PC-3 (cell line): Measurements from ENCODE around the gene GPR143. TPM values are rescaled to one million over a fixed set of nuclear protein-coding genes. Genes with fewer than 3 reads are reported as not detected.

Experiments used
- ATAC-seq: fragments of 200-7000 bp; cut with Tn5 transposase; 2 replicates; pipeline ENCODE4 v1.9.1; 2020; ENCODE audit warnings: mild to moderate bottlenecking, moderate library complexity
- BruUV-seq: library from RNA; stranded (reverse); fragments of 400-500 nt; replicated peaks from 2 replicates; lab custom pipeline; 2021; lab: Mats Ljungman, UMichigan
- CTCF ChIA-PET: fragments of 300-600 bp; sonication (Branson Sonifier 250); formaldehyde crosslinking; loops from one replicate; lab custom pipeline; 2022; ENCODE audit warnings: antibody characterized with exemption; lab: Charles Lee
- POLR2A ChIA-PET: fragments of 300-600 bp; sonication (Branson Sonifier 250); formaldehyde crosslinking; loops from one replicate; lab custom pipeline; 2022; ENCODE audit warnings: antibody characterized with exemption; ENCODE audit not compliant: unreplicated experiment; lab: Charles Lee
- DNase-seq: peaks from one replicate; pipeline ENCODE4 v3.0.0-alpha.2; 2015
- H2AFZ ChIP-seq: fragments of 300-600 bp; sonication (generic); 2 replicates; pipeline ENCODE4 v1.6.0; 2016; ENCODE audit warnings: antibody characterized with exemption, low read length
- H3F3A ChIP-seq: fragments of 300-600 bp; sonication (generic); one replicate; pipeline ENCODE4 v1.6.0; 2017; ENCODE audit warnings: antibody characterized with exemption, low read length, control low read depth, mild to moderate bottlenecking; ENCODE audit not compliant: unreplicated experiment
- H3K27ac ChIP-seq: fragments of 300-600 bp; sonication (generic); 2 replicates; pipeline ENCODE4 v1.5.1; 2016; ENCODE audit warnings: mild to moderate bottlenecking, low read length
- H3K27me3 ChIP-seq: fragments of 300-600 bp; sonication (generic); 2 replicates; pipeline ENCODE4 v1.6.1; 2016; ENCODE audit warnings: low read length, mixed read lengths
- H3K36me3 ChIP-seq: fragments of 300-600 bp; sonication (generic); 2 replicates; pipeline ENCODE4 v1.6.1; 2016; ENCODE audit warnings: low read depth, mixed run types, low read length, mixed read lengths
- H3K4me1 ChIP-seq: fragments of 300-600 bp; sonication (generic); 2 replicates; pipeline ENCODE4 v1.5.1; 2016; ENCODE audit warnings: low read length; ENCODE audit not compliant: insufficient read depth
- H3K4me2 ChIP-seq: fragments of 300-600 bp; sonication (generic); 2 replicates; pipeline ENCODE4 v1.6.0; 2016; ENCODE audit warnings: low read length
- H3K4me3 ChIP-seq: fragments of 300-600 bp; sonication (generic); 2 replicates; pipeline ENCODE4 v1.5.1; 2016; ENCODE audit warnings: mild to moderate bottlenecking, low read length, mixed read lengths
- H3K79me2 ChIP-seq: fragments of 300-600 bp; sonication (generic); 2 replicates; pipeline ENCODE4 v1.6.1; 2017; ENCODE audit warnings: low read length, mixed read lengths
- H3K9ac ChIP-seq: fragments of 300-600 bp; sonication (generic); 2 replicates; pipeline ENCODE4 v1.6.0; 2016; ENCODE audit warnings: mild to moderate bottlenecking, low read length
- H3K9me2 ChIP-seq: fragments of 300-600 bp; sonication (generic); replicated peaks from 2 replicates; pipeline ENCODE4 v1.6.1; 2016; ENCODE audit warnings: mixed run types, low read length, mixed read lengths
- H3K9me3 ChIP-seq: fragments of 300-600 bp; sonication (generic); 2 replicates; pipeline ENCODE4 v1.6.1; 2016; ENCODE audit warnings: low read length, mixed read lengths
- H4K20me1 ChIP-seq: fragments of 300-600 bp; sonication (generic); 2 replicates; pipeline ENCODE4 v1.6.1; 2016; ENCODE audit warnings: low read length, mixed read lengths
- CTCF ChIP-seq: fragments of 300-600 bp; sonication (generic); conservative IDR thresholded peaks from 2 replicates; pipeline ENCODE4 v1.5.1; 2017; ENCODE audit warnings: antibody characterized with exemption, low read depth, mild to moderate bottlenecking, low read length
- EZH2 ChIP-seq: fragments of 300-600 bp; sonication (generic); IDR thresholded peaks from one replicate; pipeline ENCODE4 v1.6.1; 2017; ENCODE audit warnings: antibody characterized with exemption, mild to moderate bottlenecking, low read length; ENCODE audit not compliant: unreplicated experiment
- EZH2phosphoT487 ChIP-seq: fragments of 300-600 bp; sonication (generic); IDR thresholded peaks from 2 replicates; pipeline ENCODE4 v1.6.1; 2018; ENCODE audit warnings: mild to moderate bottlenecking, antibody characterized with exemption, low read length, borderline replicate concordance
- intact Hi-C: fragments of 100-400 bp; cut with micrococcal nuclease; formaldehyde crosslinking; loops from 2 replicates; pipeline ENCODE4 v1.9.0; 2023
- total RNA-seq: library from RNA; depleted of rRNA; stranded (reverse); fragments of >200 nt; gene quantifications from 2 replicates; pipeline ENCODE4 v1.2.3, GENCODE V29; 2014

The GPR143 gene
- total RNA-seq, 1 experiment from 2014 or later, result 0.47 TPM

- ATAC-seq, result peak; percentile 25
- peak overlapping the region; percentile 26; the same call in 1 of the 2 replicates for H3K9ac ChIP-seq
- H3K27ac ChIP-seq, result no peak overlapping the region
- H3K9me3 ChIP-seq, result no peaks in the 10 kb centered on the region
- no peak for TF ChIP-seq CTCF
- no peak for TF ChIP-seq EZH2
- TF ChIP-seq EZH2phosphoT487, result no peak
- no peaks in the 10 kb centered on the region for H3K36me3 ChIP-seq
- H2AFZ ChIP-seq, result peak overlapping the region; percentile 81
- H3K9me2 ChIP-seq, result no peaks in the 10 kb centered on the region
- H3K4me3 ChIP-seq, result peak overlapping the region; percentile 95
- H3F3A ChIP-seq, result no peaks in the 10 kb centered on the region
- no peaks in the 10 kb centered on the region for H3K27me3 ChIP-seq
- ChIA-PET POLR2A (no interaction called here), CTCF (no interaction called here)
- peak overlapping the region; percentile 87 for H3K4me2 ChIP-seq
- peaks cover 31% of the 10 kb centered on the region for H3K4me1 ChIP-seq
- H4K20me1 ChIP-seq, result no peaks in the 10 kb centered on the region
- BruUV-seq, result TSS peak; percentile 51
- intact Hi-C loops, result loop anchor here (5.0 to 10.0 kb wide), 2 partner anchors 58 to 85 kb away; no protein-coding TSS in a partner anchor
- peaks cover 42% of the 10 kb centered on the region for H3K79me2 ChIP-seq
- DNase-seq, result peak; percentile 46
Measured at GRCh38 chrX:9786798-9787635, 21.4 kb upstream of the GPR143 start.

- ATAC-seq (peak; percentile 45), DNase-seq (peak; percentile 23)
- Histone ChIP-seq H3K36me3 (no peaks in the 10 kb centered on the region), H3K4me1 (peaks cover 33% of the 10 kb centered on the region), H3K9me2 (no peaks in the 10 kb centered on the region), H3K4me3 (peak within 1 kb of the TSS; percentile 95), H3K27me3 (no peaks in the 10 kb centered on the region), H3K79me2 (peaks cover 39% of the 10 kb centered on the region), H3F3A (no peaks in the 10 kb centered on the region), H4K20me1 (no peaks in the 10 kb centered on the region), H3K9me3 (no peaks in the 10 kb centered on the region), H3K27ac (no peak within 1 kb of the TSS), H3K4me2 (peak within 1 kb of the TSS; percentile 87), H2AFZ (peak within 1 kb of the TSS; percentile 81), H3K9ac (peak within 1 kb of the TSS; percentile 26; the same call in 1 of the 2 replicates)
- no TSS peak for BruUV-seq
- ChIA-PET CTCF (no interaction called here), POLR2A (no interaction called here)
- no peak for TF ChIP-seq EZH2
- TF ChIP-seq EZH2phosphoT487, result no peak
- no peak for TF ChIP-seq CTCF
- intact Hi-C loops, result loop anchor here (5.0 to 10.0 kb wide), 2 partner anchors 59 to 86 kb away; no protein-coding TSS in a partner anchor
Measured at GRCh38 chrX:9785944-9786797, 20.5 kb upstream of the GPR143 start, which contains the start of gene SHROOM2. TSS of gene SHROOM2 (plus strand) at chrX:9786429. CDS start at chrX:9786546, 117 bp downstream.
